Adrenal gland (tissue), 5 donors: ENCODE data around the gene CCDC198.

Experiments
- POLR2A ChIP-seq, 2 donors: fragments of 450-650 bp; IDR thresholded peaks; one replicate each; pipeline ENCODE4 v1.6.1; 2017; ENCODE audit warnings: antibody characterized with exemption in 2 of 2, mild to moderate bottlenecking in 2 of 2, moderate library complexity in 1 of 2
- TF ChIP-seq, protein P1 (sequence below), 6 experiments: fragments of 450-650 bp in 4 of 6; fragments of 200-600 bp in 2 of 6; sonication (generic) in 1 of 6; IDR thresholded peaks; 1 replicate in 5 of 6; 2 replicates in 1 of 6; pipeline versions ENCODE4 v1.5.1 to v1.8.0; 2016 to 2021; ENCODE audit warnings: antibody characterized with exemption in 6 of 6, mild to moderate bottlenecking in 2 of 6, moderate library complexity in 1 of 6
- donor health status: DM: no; HTN: no; CAD: no.

DNA sequence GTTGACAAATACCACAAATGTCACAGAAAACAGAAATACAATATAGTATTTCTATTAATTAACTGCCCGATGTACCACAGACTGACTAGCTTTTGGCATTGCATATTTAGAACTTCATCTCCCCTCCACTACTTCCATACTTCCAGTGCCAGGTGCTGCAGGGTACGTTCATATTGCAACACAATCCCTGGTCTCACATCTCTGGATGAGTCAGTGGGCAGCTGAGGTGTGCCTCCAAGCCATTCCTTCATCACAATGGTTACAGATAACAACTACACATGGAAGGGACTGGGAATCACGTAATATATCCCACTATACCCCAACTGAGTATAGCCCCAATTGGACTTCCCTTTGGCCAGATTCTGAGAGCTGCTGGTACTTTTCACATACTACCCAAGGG lies 31.1 kb downstream of the CCDC198 start:
- no peak for TF ChIP-seq POLR2A (IDR thresholded peaks at IDR 0.05)
- TF ChIP-seq, protein P1, sequence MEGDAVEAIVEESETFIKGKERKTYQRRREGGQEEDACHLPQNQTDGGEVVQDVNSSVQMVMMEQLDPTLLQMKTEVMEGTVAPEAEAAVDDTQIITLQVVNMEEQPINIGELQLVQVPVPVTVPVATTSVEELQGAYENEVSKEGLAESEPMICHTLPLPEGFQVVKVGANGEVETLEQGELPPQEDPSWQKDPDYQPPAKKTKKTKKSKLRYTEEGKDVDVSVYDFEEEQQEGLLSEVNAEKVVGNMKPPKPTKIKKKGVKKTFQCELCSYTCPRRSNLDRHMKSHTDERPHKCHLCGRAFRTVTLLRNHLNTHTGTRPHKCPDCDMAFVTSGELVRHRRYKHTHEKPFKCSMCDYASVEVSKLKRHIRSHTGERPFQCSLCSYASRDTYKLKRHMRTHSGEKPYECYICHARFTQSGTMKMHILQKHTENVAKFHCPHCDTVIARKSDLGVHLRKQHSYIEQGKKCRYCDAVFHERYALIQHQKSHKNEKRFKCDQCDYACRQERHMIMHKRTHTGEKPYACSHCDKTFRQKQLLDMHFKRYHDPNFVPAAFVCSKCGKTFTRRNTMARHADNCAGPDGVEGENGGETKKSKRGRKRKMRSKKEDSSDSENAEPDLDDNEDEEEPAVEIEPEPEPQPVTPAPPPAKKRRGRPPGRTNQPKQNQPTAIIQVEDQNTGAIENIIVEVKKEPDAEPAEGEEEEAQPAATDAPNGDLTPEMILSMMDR (IDR thresholded peaks at IDR 0.05) = no peak
